ENCODE results near the gene MBTPS1. TPM values are rescaled to one million over a fixed set of nuclear protein-coding genes. Genes with fewer than 3 reads are reported as not detected.
A peak's percentile ranks its signal among the peaks of the same experiment; 100 is the strongest.

The MBTPS1 gene
- total RNA-seq, 1 experiment from 2014 or later = 56.1 TPM

DNA sequence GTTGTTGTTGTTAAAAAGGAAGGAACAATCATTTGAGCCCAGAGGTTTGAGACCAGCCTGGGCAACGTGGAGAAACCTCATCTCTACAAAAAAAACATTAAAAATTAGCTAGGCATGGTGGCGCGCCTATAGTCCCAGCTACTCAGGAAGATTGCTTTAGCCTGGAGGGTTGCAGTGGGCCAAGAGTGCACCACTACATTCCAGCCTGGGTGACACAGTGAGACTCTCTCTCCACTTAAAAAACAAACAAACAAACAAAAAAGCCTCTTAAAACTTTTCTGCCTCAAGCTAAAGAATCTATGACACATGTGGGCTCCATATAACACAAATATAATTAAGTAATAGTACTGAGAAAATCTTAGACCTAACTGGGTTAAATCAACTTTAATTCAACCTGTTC is 12.5 kb downstream of the MBTPS1 start:
- TF ChIP-seq EZH2phosphoT487 (IDR thresholded peaks at IDR 0.05; ENCODE audit: borderline replicate concordance, low read length) (no peak), EZH2 (IDR thresholded peaks at IDR 0.05; ENCODE audit: low read length, unreplicated experiment) (no peak)
- TF ChIP-seq, protein P1, sequence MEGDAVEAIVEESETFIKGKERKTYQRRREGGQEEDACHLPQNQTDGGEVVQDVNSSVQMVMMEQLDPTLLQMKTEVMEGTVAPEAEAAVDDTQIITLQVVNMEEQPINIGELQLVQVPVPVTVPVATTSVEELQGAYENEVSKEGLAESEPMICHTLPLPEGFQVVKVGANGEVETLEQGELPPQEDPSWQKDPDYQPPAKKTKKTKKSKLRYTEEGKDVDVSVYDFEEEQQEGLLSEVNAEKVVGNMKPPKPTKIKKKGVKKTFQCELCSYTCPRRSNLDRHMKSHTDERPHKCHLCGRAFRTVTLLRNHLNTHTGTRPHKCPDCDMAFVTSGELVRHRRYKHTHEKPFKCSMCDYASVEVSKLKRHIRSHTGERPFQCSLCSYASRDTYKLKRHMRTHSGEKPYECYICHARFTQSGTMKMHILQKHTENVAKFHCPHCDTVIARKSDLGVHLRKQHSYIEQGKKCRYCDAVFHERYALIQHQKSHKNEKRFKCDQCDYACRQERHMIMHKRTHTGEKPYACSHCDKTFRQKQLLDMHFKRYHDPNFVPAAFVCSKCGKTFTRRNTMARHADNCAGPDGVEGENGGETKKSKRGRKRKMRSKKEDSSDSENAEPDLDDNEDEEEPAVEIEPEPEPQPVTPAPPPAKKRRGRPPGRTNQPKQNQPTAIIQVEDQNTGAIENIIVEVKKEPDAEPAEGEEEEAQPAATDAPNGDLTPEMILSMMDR (conservative IDR thresholded peaks at IDR 0.05; ENCODE audit: low read depth, low read length) = no peak
- ChIA-PET CTCF (no interaction called here), POLR2A (ENCODE audit: unreplicated experiment) (no interaction called here)
- Histone ChIP-seq H3K9me2 (replicated peaks; ENCODE audit: low read length) (no peaks in the 10 kb centered on the region), H3K9me3 (ENCODE audit: low read length) (no peaks in the 10 kb centered on the region), H2AFZ (ENCODE audit: low read length) (no peak overlapping the region), H3K79me2 (ENCODE audit: low read length) (peaks cover 72% of the 10 kb centered on the region), H3K4me1 (ENCODE audit: insufficient read depth, low read length) (peaks cover 18% of the 10 kb centered on the region), H3K4me3 (ENCODE audit: low read length) (no peak overlapping the region), H3K9ac (ENCODE audit: low read length) (no peak overlapping the region), H4K20me1 (ENCODE audit: low read length) (peaks cover 2% of the 10 kb centered on the region; the same call in 1 of the 2 replicates), H3K4me2 (ENCODE audit: low read length) (no peak overlapping the region), H3K27me3 (ENCODE audit: low read length) (no peaks in the 10 kb centered on the region), H3F3A (ENCODE audit: low read length, unreplicated experiment) (no peaks in the 10 kb centered on the region), H3K27ac (ENCODE audit: low read length) (no peak overlapping the region), H3K36me3 (ENCODE audit: low read depth, low read length) (no peaks in the 10 kb centered on the region)
- intact Hi-C loops (cut with micrococcal nuclease) = no loop called here
- DNase-seq = no peak
- no TSS peak for BruUV-seq (replicated peaks)
- ATAC-seq = peak; percentile 28; the same call in 1 of the 2 replicates

DNA sequence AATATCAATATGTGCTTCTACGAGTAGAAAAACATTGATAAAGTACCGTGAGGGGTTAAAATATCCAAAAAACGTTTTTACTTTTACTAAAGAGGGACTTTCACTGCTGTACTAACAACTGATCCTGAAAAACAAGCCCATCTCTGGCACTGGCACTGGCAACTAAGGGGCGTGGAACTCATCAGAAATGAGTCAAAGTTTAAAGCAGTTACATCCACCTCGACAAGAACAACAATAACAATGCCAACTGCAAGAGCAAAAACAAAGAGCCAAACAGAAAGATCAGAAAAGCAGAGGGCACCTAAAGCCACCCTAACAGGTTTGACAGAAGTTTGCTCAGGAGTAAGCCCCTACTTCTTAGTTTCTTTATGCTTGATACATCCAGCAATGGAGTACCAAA is 13.1 kb downstream of the MBTPS1 start:
- ATAC-seq = peak; percentile 60
- CTCF ChIA-PET = no interaction called here
- H3K4me3 ChIP-seq (ENCODE audit: low read length) = no peak overlapping the region; the same call in 1 of the 2 replicates

DNA sequence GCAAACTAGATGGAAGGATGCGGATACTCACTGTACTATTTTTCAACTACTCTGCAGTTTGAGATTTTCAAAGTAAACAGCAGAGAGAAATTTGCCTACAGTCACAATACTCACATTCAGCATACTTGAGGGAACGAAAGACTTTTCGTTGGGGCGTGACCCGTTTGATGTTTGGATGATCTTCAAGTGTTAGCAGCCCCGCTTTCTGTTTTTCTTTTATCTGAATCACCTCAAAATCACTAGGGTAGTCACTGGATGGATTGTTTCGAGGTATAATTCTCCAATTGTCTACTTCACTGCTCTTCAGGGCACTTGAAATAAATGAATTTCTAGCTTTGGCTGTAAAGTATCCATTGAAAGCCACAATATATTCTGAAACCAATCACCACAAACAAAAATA is 17.8 kb downstream of the MBTPS1 start:
- Histone ChIP-seq H3K79me2 (ENCODE audit: low read length) (peaks cover 42% of the 10 kb centered on the region), H3K27ac (ENCODE audit: low read length) (no peak overlapping the region)
- CTCF ChIA-PET = no interaction called here

More for the DNA sequence above, 13.1 kb downstream of the MBTPS1 start:
- Histone ChIP-seq H3K36me3 (ENCODE audit: low read depth, low read length) (peaks cover 3% of the 10 kb centered on the region; the same call in 1 of the 2 replicates), H3F3A (ENCODE audit: low read length, unreplicated experiment) (no peaks in the 10 kb centered on the region), H3K27me3 (ENCODE audit: low read length) (no peaks in the 10 kb centered on the region), H3K4me2 (ENCODE audit: low read length) (peak overlapping the region; percentile 27; the same call in 1 of the 2 replicates), H3K9me2 (replicated peaks; ENCODE audit: low read length) (no peaks in the 10 kb centered on the region), H3K27ac (ENCODE audit: low read length) (no peak overlapping the region), H3K9me3 (ENCODE audit: low read length) (no peaks in the 10 kb centered on the region), H2AFZ (ENCODE audit: low read length) (no peak overlapping the region), H3K79me2 (ENCODE audit: low read length) (peaks cover 72% of the 10 kb centered on the region), H3K4me1 (ENCODE audit: insufficient read depth, low read length) (peaks cover 21% of the 10 kb centered on the region), H3K9ac (ENCODE audit: low read length) (no peak overlapping the region), H4K20me1 (ENCODE audit: low read length) (peaks cover 4% of the 10 kb centered on the region; the same call in 1 of the 2 replicates)
- POLR2A ChIA-PET (ENCODE audit: unreplicated experiment) = no interaction called here
- no peak for TF ChIP-seq EZH2 (IDR thresholded peaks at IDR 0.05; ENCODE audit: low read length, unreplicated experiment)
- TF ChIP-seq EZH2phosphoT487 (IDR thresholded peaks at IDR 0.05; ENCODE audit: borderline replicate concordance, low read length) = no peak
- TF ChIP-seq, protein P1 (conservative IDR thresholded peaks at IDR 0.05; ENCODE audit: low read depth, low read length) = no peak
- intact Hi-C loops (cut with micrococcal nuclease) = no loop called here
- DNase-seq = peak; percentile 49
- BruUV-seq (replicated peaks) = no TSS peak

More for the DNA sequence above, 17.8 kb downstream of the MBTPS1 start:
- H3F3A ChIP-seq (ENCODE audit: low read length, unreplicated experiment) = no peaks in the 10 kb centered on the region
- H3K36me3 ChIP-seq (ENCODE audit: low read depth, low read length) = peaks cover 10% of the 10 kb centered on the region; the same call in 1 of the 2 replicates
- TF ChIP-seq EZH2phosphoT487 (IDR thresholded peaks at IDR 0.05; ENCODE audit: borderline replicate concordance, low read length) (no peak), EZH2 (IDR thresholded peaks at IDR 0.05; ENCODE audit: low read length, unreplicated experiment) (no peak)
- TF ChIP-seq, protein P1 (conservative IDR thresholded peaks at IDR 0.05; ENCODE audit: low read depth, low read length) = no peak
- H3K9me3 ChIP-seq (ENCODE audit: low read length) = no peaks in the 10 kb centered on the region
- H2AFZ ChIP-seq (ENCODE audit: low read length) = no peak overlapping the region
- ATAC-seq (no peak), DNase-seq (no peak)
- H3K27me3 ChIP-seq (ENCODE audit: low read length) = no peaks in the 10 kb centered on the region
- H3K9me2 ChIP-seq (replicated peaks; ENCODE audit: low read length) = no peaks in the 10 kb centered on the region
- H3K4me2 ChIP-seq (ENCODE audit: low read length) = no peak overlapping the region
- POLR2A ChIA-PET (ENCODE audit: unreplicated experiment) = no interaction called here
- no TSS peak for BruUV-seq (replicated peaks)
- peaks cover 33% of the 10 kb centered on the region for H3K4me1 ChIP-seq (ENCODE audit: insufficient read depth, low read length)
- H4K20me1 ChIP-seq (ENCODE audit: low read length) = peaks cover 4% of the 10 kb centered on the region; the same call in 1 of the 2 replicates
- no peak overlapping the region for H3K4me3 ChIP-seq (ENCODE audit: low read length)
- intact Hi-C loops (cut with micrococcal nuclease) = no loop called here
- no peak overlapping the region for H3K9ac ChIP-seq (ENCODE audit: low read length)
